ENCODE measurements around the gene RCCD1.

Gene RCCD1

GRCh38 chr15:90968434-90968833 is 13.8 kb downstream of the RCCD1 start:
- H3K36me3 ChIP-seq (ENCODE audit: insufficient read depth, low read length), result peaks cover 75% of the 10 kb centered on the region
- no peaks in the 10 kb centered on the region for H3K27me3 ChIP-seq (ENCODE audit: insufficient read depth, low read length, poor library complexity, severe bottlenecking)
- peaks cover 5% of the 10 kb centered on the region; the same call in 1 of the 2 replicates for H3K79me2 ChIP-seq (ENCODE audit: insufficient read depth, low read length)
- H3K4me3 ChIP-seq (ENCODE audit: low read length, poor library complexity, severe bottlenecking), result no peak overlapping the region
- H3K4me1 ChIP-seq (ENCODE audit: insufficient read depth, low read length, poor library complexity, severe bottlenecking), result no peaks in the 10 kb centered on the region
- no peak overlapping the region for H2AFZ ChIP-seq (ENCODE audit: low read length)
- H3K4me2 ChIP-seq (ENCODE audit: low read depth, low read length, poor library complexity, severe bottlenecking), result no peak overlapping the region
- H3K9ac ChIP-seq (ENCODE audit: low read depth, low read length, poor library complexity, severe bottlenecking), result no peak overlapping the region
- peaks cover 5% of the 10 kb centered on the region for H4K20me1 ChIP-seq (ENCODE audit: insufficient read depth, low read length, poor library complexity, severe bottlenecking)
- TF ChIP-seq EZH2phosphoT487 (IDR thresholded peaks at IDR 0.05; ENCODE audit: borderline replicate concordance) (no peak), CTCF (conservative IDR thresholded peaks at IDR 0.05; ENCODE audit: low read length) (no peak)
- no peaks in the 10 kb centered on the region for H3K9me3 ChIP-seq (ENCODE audit: insufficient read depth, low read depth, low read length)
- H3K9me2 ChIP-seq (replicated peaks; ENCODE audit: low read depth, low read length), result no peaks in the 10 kb centered on the region
- H3F3A ChIP-seq (ENCODE audit: low read depth), result 0 out of 2 replicates have a peak, but pooled peaks cover 2% of the 10 kb centered on the region

- Histone ChIP-seq H3K4me2 (ENCODE audit: low read depth, low read length, poor library complexity, severe bottlenecking) (no peak overlapping the region), H2AFZ (ENCODE audit: low read length) (no peak overlapping the region), H3K36me3 (ENCODE audit: insufficient read depth, low read length) (peaks cover 82% of the 10 kb centered on the region), H3K4me3 (ENCODE audit: low read length, poor library complexity, severe bottlenecking) (no peak overlapping the region), H4K20me1 (ENCODE audit: insufficient read depth, low read length, poor library complexity, severe bottlenecking) (peaks cover 5% of the 10 kb centered on the region), H3K9me2 (replicated peaks; ENCODE audit: low read depth, low read length) (no peaks in the 10 kb centered on the region), H3K79me2 (ENCODE audit: insufficient read depth, low read length) (no peaks in the 10 kb centered on the region), H3K9ac (ENCODE audit: low read depth, low read length, poor library complexity, severe bottlenecking) (no peak overlapping the region), H3K4me1 (ENCODE audit: insufficient read depth, low read length, poor library complexity, severe bottlenecking) (no peaks in the 10 kb centered on the region), H3K27me3 (ENCODE audit: insufficient read depth, low read length, poor library complexity, severe bottlenecking) (no peaks in the 10 kb centered on the region), H3F3A (ENCODE audit: low read depth) (0 out of 2 replicates have a peak, but pooled peaks cover 2% of the 10 kb centered on the region), H3K9me3 (ENCODE audit: insufficient read depth, low read depth, low read length) (no peaks in the 10 kb centered on the region)
- TF ChIP-seq EZH2phosphoT487 (IDR thresholded peaks at IDR 0.05; ENCODE audit: borderline replicate concordance) (no peak), CTCF (conservative IDR thresholded peaks at IDR 0.05; ENCODE audit: low read length) (no peak)
These were observed 15.6 kb downstream of the RCCD1 start for GRCh38 chr15:90970274-90970673.

GRCh38 chr15:90972133-90972532 is 17.4 kb downstream of the RCCD1 start:
- Histone ChIP-seq H4K20me1 (ENCODE audit: insufficient read depth, low read length, poor library complexity, severe bottlenecking) (peaks cover 5% of the 10 kb centered on the region), H3K9me2 (replicated peaks; ENCODE audit: low read depth, low read length) (no peaks in the 10 kb centered on the region), H3K79me2 (ENCODE audit: insufficient read depth, low read length) (no peaks in the 10 kb centered on the region), H3F3A (ENCODE audit: low read depth) (no peaks in the 10 kb centered on the region), H3K4me2 (ENCODE audit: low read depth, low read length, poor library complexity, severe bottlenecking) (no peak overlapping the region), H3K36me3 (ENCODE audit: insufficient read depth, low read length) (peaks cover 87% of the 10 kb centered on the region), H3K9me3 (ENCODE audit: insufficient read depth, low read depth, low read length) (no peaks in the 10 kb centered on the region), H2AFZ (ENCODE audit: low read length) (no peak overlapping the region), H3K4me3 (ENCODE audit: low read length, poor library complexity, severe bottlenecking) (no peak overlapping the region), H3K27me3 (ENCODE audit: insufficient read depth, low read length, poor library complexity, severe bottlenecking) (no peaks in the 10 kb centered on the region), H3K4me1 (ENCODE audit: insufficient read depth, low read length, poor library complexity, severe bottlenecking) (no peaks in the 10 kb centered on the region), H3K9ac (ENCODE audit: low read depth, low read length, poor library complexity, severe bottlenecking) (no peak overlapping the region)
- TF ChIP-seq CTCF (conservative IDR thresholded peaks at IDR 0.05; ENCODE audit: low read length), result no peak
- TF ChIP-seq EZH2phosphoT487 (IDR thresholded peaks at IDR 0.05; ENCODE audit: borderline replicate concordance), result no peak

All from Loucy (cell line).